ENCODE results near the gene GNAS-AS1. TPM values are rescaled to one million over a fixed set of nuclear protein-coding genes. Genes with fewer than 3 reads are reported as not detected.

The GNAS-AS1 gene
- total RNA-seq, 4 donors from 2014 or later, result 0.42 to 0.59 TPM; not detected in 2

DNA sequence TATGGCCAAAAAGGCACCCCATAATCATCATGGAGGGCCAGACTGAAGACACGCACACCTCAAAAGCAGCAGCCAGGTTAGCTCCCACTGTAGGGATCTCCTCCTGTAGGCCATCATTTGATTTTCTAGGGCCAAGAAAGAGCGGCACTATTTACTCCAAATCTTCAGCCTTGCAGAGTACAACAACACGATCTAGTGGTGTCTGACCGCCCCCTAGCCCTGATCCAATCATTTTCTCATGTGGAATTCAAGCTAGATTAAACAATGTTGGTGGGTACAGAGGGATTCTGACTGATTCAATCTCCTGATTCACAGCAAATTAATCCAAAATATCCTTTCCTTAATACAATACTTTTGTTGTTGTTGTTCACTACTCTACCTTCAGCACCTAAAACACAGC, 12.5 kb downstream of the GNAS-AS1 start:
- WGBS, 2 donors, result 53 to 85% methylated on average over 4 of the region's 4 CpGs
- Histone ChIP-seq H3K36me3 (peaks cover 0 to 11% (median 0%) of the 10 kb centered on the region in 3 donors), H3K4me3 (no peak overlapping the region), H3K27ac (no peak overlapping the region), H3K27me3 (peaks cover 0 to 61% of the 10 kb centered on the region in 2 donors), H3K4me1 (peaks cover 0 to 15% (median 0%) of the 10 kb centered on the region in 4 donors), H3K9me3 (no peaks in the 10 kb centered on the region)
- no peak for DNase-seq (ENCODE audit: low spot score in 2 of 2)
- no peak for TF ChIP-seq EP300 (IDR thresholded peaks at IDR 0.05)
- TF ChIP-seq, protein P1, sequence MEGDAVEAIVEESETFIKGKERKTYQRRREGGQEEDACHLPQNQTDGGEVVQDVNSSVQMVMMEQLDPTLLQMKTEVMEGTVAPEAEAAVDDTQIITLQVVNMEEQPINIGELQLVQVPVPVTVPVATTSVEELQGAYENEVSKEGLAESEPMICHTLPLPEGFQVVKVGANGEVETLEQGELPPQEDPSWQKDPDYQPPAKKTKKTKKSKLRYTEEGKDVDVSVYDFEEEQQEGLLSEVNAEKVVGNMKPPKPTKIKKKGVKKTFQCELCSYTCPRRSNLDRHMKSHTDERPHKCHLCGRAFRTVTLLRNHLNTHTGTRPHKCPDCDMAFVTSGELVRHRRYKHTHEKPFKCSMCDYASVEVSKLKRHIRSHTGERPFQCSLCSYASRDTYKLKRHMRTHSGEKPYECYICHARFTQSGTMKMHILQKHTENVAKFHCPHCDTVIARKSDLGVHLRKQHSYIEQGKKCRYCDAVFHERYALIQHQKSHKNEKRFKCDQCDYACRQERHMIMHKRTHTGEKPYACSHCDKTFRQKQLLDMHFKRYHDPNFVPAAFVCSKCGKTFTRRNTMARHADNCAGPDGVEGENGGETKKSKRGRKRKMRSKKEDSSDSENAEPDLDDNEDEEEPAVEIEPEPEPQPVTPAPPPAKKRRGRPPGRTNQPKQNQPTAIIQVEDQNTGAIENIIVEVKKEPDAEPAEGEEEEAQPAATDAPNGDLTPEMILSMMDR (IDR thresholded peaks at IDR 0.05), result no peak
- no peak for TF ChIP-seq POLR2A (IDR thresholded peaks at IDR 0.05)

DNA sequence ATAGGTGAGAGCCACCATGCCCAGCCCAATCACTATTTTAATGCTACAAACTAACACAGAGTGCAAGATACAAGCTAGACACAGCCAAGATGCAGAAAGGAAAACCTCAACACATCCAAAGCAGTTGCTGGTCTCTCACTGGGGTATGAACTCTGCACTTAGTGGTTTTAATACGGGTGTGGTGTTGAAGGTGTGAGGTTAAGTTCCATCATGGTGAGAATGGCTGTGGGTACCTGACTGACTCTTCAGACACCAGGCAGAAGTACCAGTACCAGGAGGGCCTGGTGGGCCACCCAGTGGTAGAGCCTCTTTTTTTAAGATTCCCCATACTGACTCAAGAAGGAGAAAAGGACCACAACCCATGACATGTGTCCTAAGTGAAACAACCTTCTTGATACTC, 13.0 kb downstream of the GNAS-AS1 start:
- TF ChIP-seq, protein P1 (IDR thresholded peaks at IDR 0.05), result no peak
- TF ChIP-seq POLR2A (IDR thresholded peaks at IDR 0.05) (no peak), EP300 (IDR thresholded peaks at IDR 0.05) (no peak)
- H3K36me3 ChIP-seq, result peaks cover 0 to 11% (median 0%) of the 10 kb centered on the region in 3 donors
- H3K4me3 ChIP-seq, result no peak overlapping the region
- no peaks in the 10 kb centered on the region for H3K9me3 ChIP-seq
- DNase-seq (ENCODE audit: low spot score in 2 of 2), result no peak
- H3K4me1 ChIP-seq, result peaks cover 0 to 15% (median 0%) of the 10 kb centered on the region in 4 donors
- H3K27me3 ChIP-seq, result peaks cover 0 to 58% of the 10 kb centered on the region in 2 donors
- 75 to 83% methylated on average over 1 of the region's 1 CpG for WGBS, 2 donors
- H3K27ac ChIP-seq, result no peak overlapping the region

DNA sequence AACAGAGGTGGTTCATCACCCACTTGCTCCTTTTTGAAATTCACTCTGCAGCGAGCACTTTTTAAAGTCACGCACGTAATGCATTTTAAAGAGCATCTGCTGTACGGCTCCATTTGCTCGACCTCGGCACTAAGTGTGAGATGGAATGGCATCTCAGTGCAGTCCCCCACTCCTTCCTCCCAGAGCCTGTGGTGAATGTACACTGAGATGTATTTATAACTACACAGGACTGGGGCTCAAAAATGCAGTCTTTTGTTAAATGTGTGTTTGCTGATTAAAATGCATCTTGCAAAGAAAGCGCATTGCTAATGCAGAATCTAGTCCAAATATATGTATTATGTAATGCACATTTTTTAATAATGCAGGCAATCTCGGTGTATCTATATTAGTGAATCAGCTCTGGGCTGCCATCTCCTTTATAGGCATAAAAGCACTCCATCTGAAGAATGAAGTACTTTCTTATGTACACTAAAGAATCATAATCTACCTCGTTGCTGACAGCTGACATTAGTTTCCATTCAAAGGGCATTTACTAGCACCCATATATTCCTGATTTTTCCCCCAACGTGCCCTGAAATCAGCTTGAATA, 14.0 kb downstream of the GNAS-AS1 start:
- DNase-seq (ENCODE audit: low spot score in 2 of 2), result no peak
- WGBS, 2 donors, result 60 to 61% methylated on average over 10 of the region's 10 CpGs
- Histone ChIP-seq H3K27ac (no peak overlapping the region), H3K27me3 (peaks cover 0 to 52% of the 10 kb centered on the region in 2 donors), H3K4me1 (peaks cover 0 to 15% (median 0%) of the 10 kb centered on the region in 4 donors), H3K4me3 (no peak overlapping the region), H3K36me3 (peaks cover 0 to 5% (median 0%) of the 10 kb centered on the region in 3 donors), H3K9me3 (no peaks in the 10 kb centered on the region)
- TF ChIP-seq EP300 (IDR thresholded peaks at IDR 0.05), result no peak
- TF ChIP-seq, protein P1 (IDR thresholded peaks at IDR 0.05), result no peak
- no peak for TF ChIP-seq POLR2A (IDR thresholded peaks at IDR 0.05)

GRCh38 chr20:58835231-58835630, 15.5 kb downstream of the GNAS-AS1 start:
- Histone ChIP-seq H3K27me3 (peaks cover 0 to 37% of the 10 kb centered on the region in 2 donors), H3K4me1 (peaks cover 0 to 10% (median 0%) of the 10 kb centered on the region in 4 donors), H3K27ac (no peak overlapping the region), H3K36me3 (no peaks in the 10 kb centered on the region), H3K9me3 (no peaks in the 10 kb centered on the region), H3K4me3 (no peak overlapping the region)
- no peak for TF ChIP-seq POLR2A (IDR thresholded peaks at IDR 0.05)
- TF ChIP-seq, protein P1 (IDR thresholded peaks at IDR 0.05), result no peak
- TF ChIP-seq EP300 (IDR thresholded peaks at IDR 0.05), result no peak
- WGBS, 2 donors, result 63 to 76% methylated on average over 2 of the region's 2 CpGs
- DNase-seq (ENCODE audit: low spot score in 2 of 2), result no peak

DNA sequence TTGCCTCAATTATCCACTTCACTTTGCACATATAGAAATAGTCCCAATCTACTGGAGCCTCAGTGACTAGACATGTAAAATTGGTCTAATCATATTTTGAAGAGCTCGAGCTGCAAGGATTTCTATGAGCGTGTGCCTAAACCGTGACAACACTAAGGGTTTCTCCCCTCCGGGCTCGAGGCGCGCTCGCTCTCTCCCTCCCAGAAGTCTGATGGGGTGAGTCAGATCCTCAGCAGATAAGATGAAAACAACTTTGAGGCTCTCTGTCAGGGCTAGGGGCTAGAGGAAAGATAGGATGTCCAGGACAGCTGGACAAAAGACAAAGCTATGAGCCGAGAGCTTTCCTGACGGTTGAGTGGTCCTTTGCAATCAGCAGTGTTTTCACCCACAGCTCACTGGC, 16.8 kb downstream of the GNAS-AS1 start:
- Histone ChIP-seq H3K36me3 (no peaks in the 10 kb centered on the region), H3K9me3 (no peaks in the 10 kb centered on the region), H3K27ac (no peak overlapping the region), H3K4me1 (no peaks in the 10 kb centered on the region), H3K27me3 (peaks cover 0 to 24% of the 10 kb centered on the region in 2 donors), H3K4me3 (no peak overlapping the region)
- DNase-seq (ENCODE audit: low spot score in 2 of 2), result no peak
- WGBS, 2 donors, result 89 to 91% methylated on average over 10 of the region's 10 CpGs
- TF ChIP-seq EP300 (IDR thresholded peaks at IDR 0.05) (no peak), POLR2A (IDR thresholded peaks at IDR 0.05) (no peak)
- TF ChIP-seq, protein P1 (IDR thresholded peaks at IDR 0.05), result no peak
